OCI-LY7 (cell line): ENCODE results near the gene FAM174C. TPM values are rescaled to one million over a fixed set of nuclear protein-coding genes. Genes with fewer than 3 reads are reported as not detected.

ENCODE experiments used
- BruUV-seq: library from RNA; stranded (reverse); fragments of 400-500 nt; replicated peaks from 2 replicates; lab custom pipeline; 2021; lab: Mats Ljungman, UMichigan
- CTCF ChIA-PET: fragments of 300-600 bp; sonication (Branson Sonifier 250); formaldehyde crosslinking; loops from one replicate; lab custom pipeline; 2022; ENCODE audit warnings: antibody characterized with exemption; ENCODE audit not compliant: unreplicated experiment; lab: Charles Lee
- POLR2A ChIA-PET: fragments of 300-600 bp; sonication (Branson Sonifier 250); formaldehyde crosslinking; loops from one replicate; lab custom pipeline; 2022; ENCODE audit warnings: antibody characterized with exemption; lab: Charles Lee
- DNase-seq: peaks from one replicate; pipeline ENCODE4 v3.0.0-alpha.2; 2015; ENCODE audit warnings: low spot score
- H2AFZ ChIP-seq: fragments of 200-600 bp; sonication (generic), shearing (Covaris generic); 2 replicates; pipeline ENCODE4 v1.6.1; 2014; ENCODE audit warnings: mild to moderate bottlenecking, antibody characterized with exemption, low read length, moderate library complexity
- H3K27ac ChIP-seq: fragments of 200-600 bp; sonication (generic); 2 replicates; pipeline ENCODE4 v1.5.1; 2014; ENCODE audit warnings: mixed run types, low read depth, mild to moderate bottlenecking, moderate library complexity, low read length, inconsistent platforms; ENCODE audit not compliant: poor library complexity, severe bottlenecking
- H3K36me3 ChIP-seq: fragments of 200-600 bp; sonication (generic); 2 replicates; pipeline ENCODE4 v1.6.1; 2014; ENCODE audit warnings: mild to moderate bottlenecking, antibody characterized with exemption, low read length, moderate library complexity, mixed read lengths; ENCODE audit not compliant: insufficient read depth
- H3K4me1 ChIP-seq: fragments of 200-600 bp; sonication (generic); 2 replicates; pipeline ENCODE4 v1.5.1; 2014; ENCODE audit warnings: mild to moderate bottlenecking, low read length; ENCODE audit not compliant: insufficient read depth, poor library complexity, severe bottlenecking
- H3K4me2 ChIP-seq: fragments of 200-600 bp; sonication (generic); 2 replicates; pipeline ENCODE4 v1.6.1; 2014; ENCODE audit warnings: mild to moderate bottlenecking, low read length
- H3K4me3 ChIP-seq: fragments of 200-600 bp; sonication (generic); 2 replicates; pipeline ENCODE4 v1.5.1; 2014; ENCODE audit warnings: mild to moderate bottlenecking, low read depth, low read length; ENCODE audit not compliant: poor library complexity, severe bottlenecking
- H3K79me2 ChIP-seq: fragments of 200-600 bp; sonication (generic); 2 replicates; pipeline ENCODE4 v1.6.1; 2016; ENCODE audit warnings: low read depth, mild to moderate bottlenecking, low read length, moderate library complexity, mixed read lengths; ENCODE audit not compliant: insufficient read depth
- H3K9me2 ChIP-seq: fragments of 200-600 bp; sonication (generic); 2 replicates; pipeline ENCODE4 v1.6.1; 2016; ENCODE audit warnings: mild to moderate bottlenecking, low read length, mixed read lengths; ENCODE audit not compliant: insufficient read depth
- H3K9me3 ChIP-seq: fragments of 200-600 bp; sonication (generic); 2 replicates; pipeline ENCODE4 v1.6.1; 2014; ENCODE audit warnings: mild to moderate bottlenecking, mixed run types, low read length, mixed read lengths
- H4K20me1 ChIP-seq: fragments of 200-600 bp; sonication (generic); 2 replicates; pipeline ENCODE4 v1.6.1; 2014; ENCODE audit warnings: mild to moderate bottlenecking, antibody characterized with exemption, low read length, moderate library complexity, mixed read lengths; ENCODE audit not compliant: insufficient read depth
- CTCF ChIP-seq: fragments of 200-600 bp; sonication (generic); conservative IDR thresholded peaks from 2 replicates; pipeline ENCODE4 v1.5.1; 2014; ENCODE audit warnings: mild to moderate bottlenecking, antibody characterized with exemption, low read length, moderate library complexity, mixed read lengths
- EZH2phosphoT487 ChIP-seq: fragments of 200-600 bp; sonication (generic); IDR thresholded peaks from 2 replicates; pipeline ENCODE4 v1.6.1; 2018; ENCODE audit warnings: low read depth, borderline replicate concordance, mild to moderate bottlenecking, mixed run types, antibody characterized with exemption, low read length, moderate library complexity, mixed read lengths
- intact Hi-C: fragments of 100-400 bp; cut with micrococcal nuclease; formaldehyde crosslinking; loops from one replicate; pipeline ENCODE4 v1.10.0; 2022; ENCODE audit not compliant: unreplicated experiment
- total RNA-seq, 2 experiments: library from RNA; depleted of rRNA in 1 of 2; stranded (reverse); fragments of >200 nt in 1 of 2; shearing (Covaris generic) in 1 of 2; gene quantifications; 2 replicates each; pipeline ENCODE4 v1.2.3, GENCODE V29; 2014 to 2022

The FAM174C gene
- total RNA-seq, 2 experiments from 2014 or later, result 53.2 to 81.5 TPM

- TF ChIP-seq CTCF, result no peak
- no peak for TF ChIP-seq EZH2phosphoT487
- no TSS peak for BruUV-seq
- ChIA-PET POLR2A (no interaction called here), CTCF (interaction anchor here (1.0 kb wide), 1 partner anchor 35 kb away, joined by 3 read pairs; no protein-coding TSS in a partner anchor)
- H2AFZ ChIP-seq, result no peak overlapping the region
- no peak for DNase-seq
- H3K9me2 ChIP-seq, result no peaks in the 10 kb centered on the region
- no peaks in the 10 kb centered on the region for H3K9me3 ChIP-seq
- H3K79me2 ChIP-seq, result peaks cover 21% of the 10 kb centered on the region; the same call in 1 of the 2 replicates
- H3K36me3 ChIP-seq, result peaks cover 62% of the 10 kb centered on the region
- H4K20me1 ChIP-seq, result no peaks in the 10 kb centered on the region
- no peak overlapping the region for H3K4me3 ChIP-seq
- H3K27ac ChIP-seq, result no peak overlapping the region
- intact Hi-C loops, result loop anchor here (1.0 to 5.0 kb wide), 2 partner anchors 93 to 158 kb away; partner anchors contain the start of gene RPS15
- H3K4me1 ChIP-seq, result peaks cover 19% of the 10 kb centered on the region
- H3K4me2 ChIP-seq, result no peak overlapping the region
Observed at GRCh38 chr19:1278713-1279660, 3.7 kb downstream of the FAM174C start.

GRCh38 chr19:1279782-1280341 lies 4.5 kb downstream of the FAM174C start:
- H3K9me3 ChIP-seq, result no peaks in the 10 kb centered on the region
- ChIA-PET POLR2A (no interaction called here), CTCF (interaction anchor here (1.0 kb wide), 1 partner anchor 36 kb away, joined by 3 read pairs; no protein-coding TSS in a partner anchor)
- H3K9me2 ChIP-seq, result no peaks in the 10 kb centered on the region
- H3K27ac ChIP-seq, result no peak overlapping the region
- intact Hi-C loops, result loop anchor here (1.0 to 5.0 kb wide), 2 partner anchors 92 to 157 kb away; partner anchors contain the start of gene RPS15
- peak; percentile 96 for TF ChIP-seq CTCF
- no peak for TF ChIP-seq EZH2phosphoT487
- peaks cover 11% of the 10 kb centered on the region for H3K4me1 ChIP-seq
- DNase-seq, result peak; percentile 83
- H3K4me2 ChIP-seq, result no peak overlapping the region
- peaks cover 53% of the 10 kb centered on the region for H3K36me3 ChIP-seq
- H3K79me2 ChIP-seq, result peaks cover 17% of the 10 kb centered on the region; the same call in 1 of the 2 replicates
- no peak overlapping the region for H3K4me3 ChIP-seq
- BruUV-seq, result no TSS peak
- H4K20me1 ChIP-seq, result no peaks in the 10 kb centered on the region
- H2AFZ ChIP-seq, result no peak overlapping the region
